Adrenal gland (tissue), 5 donors: Measurements from ENCODE around the gene PXT1.

Experiments used
- POLR2A ChIP-seq, 2 donors: fragments of 450-650 bp; IDR thresholded peaks; one replicate each; pipeline ENCODE4 v1.6.1; 2017; ENCODE audit warnings: antibody characterized with exemption in 2 of 2, mild to moderate bottlenecking in 2 of 2, moderate library complexity in 1 of 2
- TF ChIP-seq, protein P1 (sequence below), 6 experiments: fragments of 450-650 bp in 4 of 6; fragments of 200-600 bp in 2 of 6; sonication (generic) in 1 of 6; IDR thresholded peaks; 1 replicate in 5 of 6; 2 replicates in 1 of 6; pipeline versions ENCODE4 v1.5.1 to v1.8.0; 2016 to 2021; ENCODE audit warnings: antibody characterized with exemption in 6 of 6, mild to moderate bottlenecking in 2 of 6, moderate library complexity in 1 of 6
- donor health status: DM: no; HTN: no; CAD: no.

DNA sequence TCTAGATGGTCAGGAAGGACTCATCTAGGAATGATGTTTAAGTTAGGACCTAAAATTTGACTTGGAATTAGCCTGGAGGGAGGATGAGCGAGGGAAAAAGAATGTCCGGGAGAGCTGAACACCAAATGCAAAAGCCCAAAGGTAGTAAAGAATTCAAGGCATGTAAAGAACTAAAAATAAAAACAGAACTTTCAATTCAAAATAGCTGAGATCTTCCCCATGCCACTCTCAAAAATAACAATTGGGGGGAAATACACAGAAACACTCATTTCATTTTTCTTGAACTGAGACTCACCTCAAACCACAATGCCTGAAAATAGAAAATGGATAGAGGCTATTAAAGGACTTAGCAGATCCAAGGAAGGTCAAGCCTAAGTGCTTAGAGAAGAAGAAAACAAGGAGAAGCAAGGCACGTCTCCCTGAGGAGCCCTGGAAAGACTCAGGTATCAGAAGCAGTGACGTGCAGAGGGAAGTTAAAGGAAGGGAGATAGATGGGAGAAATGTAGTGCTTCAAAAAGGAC, 10.4 kb downstream of the PXT1 start:
- TF ChIP-seq, protein P1, sequence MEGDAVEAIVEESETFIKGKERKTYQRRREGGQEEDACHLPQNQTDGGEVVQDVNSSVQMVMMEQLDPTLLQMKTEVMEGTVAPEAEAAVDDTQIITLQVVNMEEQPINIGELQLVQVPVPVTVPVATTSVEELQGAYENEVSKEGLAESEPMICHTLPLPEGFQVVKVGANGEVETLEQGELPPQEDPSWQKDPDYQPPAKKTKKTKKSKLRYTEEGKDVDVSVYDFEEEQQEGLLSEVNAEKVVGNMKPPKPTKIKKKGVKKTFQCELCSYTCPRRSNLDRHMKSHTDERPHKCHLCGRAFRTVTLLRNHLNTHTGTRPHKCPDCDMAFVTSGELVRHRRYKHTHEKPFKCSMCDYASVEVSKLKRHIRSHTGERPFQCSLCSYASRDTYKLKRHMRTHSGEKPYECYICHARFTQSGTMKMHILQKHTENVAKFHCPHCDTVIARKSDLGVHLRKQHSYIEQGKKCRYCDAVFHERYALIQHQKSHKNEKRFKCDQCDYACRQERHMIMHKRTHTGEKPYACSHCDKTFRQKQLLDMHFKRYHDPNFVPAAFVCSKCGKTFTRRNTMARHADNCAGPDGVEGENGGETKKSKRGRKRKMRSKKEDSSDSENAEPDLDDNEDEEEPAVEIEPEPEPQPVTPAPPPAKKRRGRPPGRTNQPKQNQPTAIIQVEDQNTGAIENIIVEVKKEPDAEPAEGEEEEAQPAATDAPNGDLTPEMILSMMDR (IDR thresholded peaks at IDR 0.05), result no peak
- TF ChIP-seq POLR2A (IDR thresholded peaks at IDR 0.05), result no peak
